OCI-LY1 (cell line): ENCODE results near the gene MT3.

Source experiments
- H2AFZ ChIP-seq: fragments of 200-600 bp; sonication (generic), shearing (Covaris generic); 2 replicates; pipeline ENCODE4 v1.6.0; 2014; ENCODE audit warnings: antibody characterized with exemption, mild to moderate bottlenecking, low read length
- H3F3A ChIP-seq: fragments of 200-600 bp; sonication (generic), shearing (Covaris generic); 2 replicates; pipeline ENCODE4 v1.6.0; 2014; ENCODE audit warnings: mild to moderate bottlenecking, antibody characterized with exemption, low read length, moderate library complexity; ENCODE audit not compliant: insufficient read depth
- H3K27ac ChIP-seq: fragments of 200-600 bp; sonication (generic); 2 replicates; pipeline ENCODE4 v1.5.1; 2014; ENCODE audit warnings: low read length, mixed run types, mild to moderate bottlenecking, low read depth; ENCODE audit not compliant: poor library complexity, severe bottlenecking
- H3K27me3 ChIP-seq: fragments of 200-600 bp; sonication (generic); 2 replicates; pipeline ENCODE4 v1.6.0; 2014; ENCODE audit warnings: antibody characterized with exemption, mild to moderate bottlenecking, low read length, moderate library complexity; ENCODE audit not compliant: insufficient read depth
- H3K36me3 ChIP-seq: fragments of 200-600 bp; sonication (generic); 2 replicates; pipeline ENCODE4 v1.6.1; 2014; ENCODE audit warnings: mild to moderate bottlenecking, antibody characterized with exemption, low read length, moderate library complexity, mixed read lengths; ENCODE audit not compliant: insufficient read depth
- H3K4me1 ChIP-seq: fragments of 200-600 bp; sonication (generic); 2 replicates; pipeline ENCODE4 v1.5.1; 2014; ENCODE audit warnings: mild to moderate bottlenecking, low read length, moderate library complexity; ENCODE audit not compliant: insufficient read depth, severe bottlenecking
- H3K4me2 ChIP-seq: fragments of 200-600 bp; sonication (generic), shearing (Covaris generic); 2 replicates; pipeline ENCODE4 v1.6.1; 2014; ENCODE audit warnings: low read length
- H3K4me3 ChIP-seq: fragments of 200-600 bp; sonication (generic); 2 replicates; pipeline ENCODE4 v1.5.1; 2014; ENCODE audit warnings: low read length, low read depth, mild to moderate bottlenecking, mixed read lengths; ENCODE audit not compliant: poor library complexity, severe bottlenecking
- H3K79me2 ChIP-seq: fragments of 200-600 bp; shearing (Covaris generic); 2 replicates; pipeline ENCODE4 v1.6.1; 2016; ENCODE audit warnings: mixed run types, low read length, mixed read lengths; ENCODE audit not compliant: insufficient read depth
- H3K9ac ChIP-seq: fragments of 200-600 bp; sonication (generic), shearing (Covaris generic); 2 replicates; pipeline ENCODE4 v1.6.1; 2014; ENCODE audit warnings: mild to moderate bottlenecking, low read length, mixed read lengths
- H3K9me2 ChIP-seq: fragments of 200-600 bp; sonication (generic), shearing (Covaris generic); 2 replicates; pipeline ENCODE4 v1.6.1; 2014; ENCODE audit warnings: low read depth, mild to moderate bottlenecking, low read length, mixed read lengths
- H3K9me3 ChIP-seq: fragments of 200-600 bp; shearing (Covaris generic); 2 replicates; pipeline ENCODE4 v1.6.1; 2014; ENCODE audit warnings: low read length, mixed read lengths
- H4K20me1 ChIP-seq: fragments of 200-600 bp; sonication (generic), shearing (Covaris generic); 2 replicates; pipeline ENCODE4 v1.6.0; 2016; ENCODE audit warnings: mild to moderate bottlenecking, low read length; ENCODE audit not compliant: insufficient read depth
- CTCF ChIP-seq: fragments of 200-600 bp; sonication (generic), shearing (Covaris generic); IDR thresholded peaks from 2 replicates; pipeline ENCODE4 v1.5.1; 2017; ENCODE audit warnings: mild to moderate bottlenecking, antibody characterized with exemption, low read length, moderate library complexity, mixed read lengths
- EZH2 ChIP-seq: fragments of 200-600 bp; sonication (generic), shearing (Covaris generic); IDR thresholded peaks from 2 replicates; pipeline ENCODE4 v1.8.0; 2017; ENCODE audit warnings: borderline replicate concordance, mixed run types, mild to moderate bottlenecking, antibody characterized with exemption, low read length, moderate library complexity, mixed read lengths

Gene MT3

DNA sequence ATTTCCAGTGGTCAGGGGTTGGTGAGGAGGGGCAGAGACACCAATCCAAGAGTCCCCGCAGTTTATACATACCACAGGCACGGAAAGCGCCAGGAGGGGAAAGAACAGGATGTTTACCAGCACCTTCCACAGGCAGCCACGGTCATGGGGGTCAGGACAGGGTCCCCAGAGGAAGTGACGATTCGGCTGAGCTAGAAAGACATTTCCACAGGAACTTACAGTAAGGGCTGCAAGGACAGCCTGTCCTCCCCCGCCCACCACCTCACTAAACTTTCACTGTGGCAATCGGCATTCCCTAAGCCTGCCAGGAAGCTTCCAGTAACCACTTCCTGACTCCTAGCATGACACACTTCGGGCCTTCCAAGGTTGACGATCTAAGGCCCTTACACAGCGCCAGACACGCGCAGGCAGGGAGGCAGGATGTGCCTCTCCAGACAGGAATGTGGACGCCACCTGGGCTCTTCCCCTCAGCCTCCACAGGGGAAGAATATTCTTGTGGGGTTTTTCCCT lies 17.8 kb downstream of the MT3 start:
- no peaks in the 10 kb centered on the region for H3K9me3 ChIP-seq
- H3K27me3 ChIP-seq = no peaks in the 10 kb centered on the region
- no peak overlapping the region for H3K4me3 ChIP-seq
- H3K4me2 ChIP-seq = no peak overlapping the region
- no peaks in the 10 kb centered on the region for H3K9me2 ChIP-seq
- H3K36me3 ChIP-seq = no peaks in the 10 kb centered on the region
- H3K27ac ChIP-seq = no peak overlapping the region
- peaks cover 28% of the 10 kb centered on the region for H3K4me1 ChIP-seq
- no peaks in the 10 kb centered on the region for H3K79me2 ChIP-seq
- no peak for TF ChIP-seq CTCF
- no peak for TF ChIP-seq EZH2
- H2AFZ ChIP-seq = no peak overlapping the region
- no peaks in the 10 kb centered on the region for H4K20me1 ChIP-seq
- no peaks in the 10 kb centered on the region for H3F3A ChIP-seq
- H3K9ac ChIP-seq = no peak overlapping the region

DNA sequence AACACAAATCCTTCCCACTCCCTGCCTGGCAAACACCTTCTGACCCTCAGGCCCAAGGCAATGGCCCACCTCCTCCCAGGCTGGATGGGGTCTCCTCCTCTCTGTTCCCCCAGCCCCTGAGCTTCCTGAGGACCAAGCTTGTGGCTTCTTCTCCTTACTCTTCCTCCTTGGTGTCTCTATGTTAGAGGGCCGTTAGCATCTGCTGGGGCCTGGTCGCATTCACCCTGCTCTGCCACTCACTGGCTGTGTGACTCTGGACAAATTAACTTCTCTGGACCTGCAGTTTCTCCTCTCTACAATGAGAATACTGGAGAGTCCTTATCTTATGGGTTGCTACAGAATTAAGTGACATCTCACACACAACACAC lies 18.3 kb downstream of the MT3 start:
- peaks cover 28% of the 10 kb centered on the region for H3K4me1 ChIP-seq
- no peak for TF ChIP-seq CTCF
- no peak for TF ChIP-seq EZH2
- no peaks in the 10 kb centered on the region for H3F3A ChIP-seq
- no peaks in the 10 kb centered on the region for H3K9me3 ChIP-seq
- no peaks in the 10 kb centered on the region for H4K20me1 ChIP-seq
- H3K27ac ChIP-seq = no peak overlapping the region
- no peaks in the 10 kb centered on the region for H3K36me3 ChIP-seq
- no peaks in the 10 kb centered on the region for H3K27me3 ChIP-seq
- H2AFZ ChIP-seq = peak overlapping the region; percentile 99
- peak overlapping the region; percentile 65 for H3K9ac ChIP-seq
- peak overlapping the region; percentile 68 for H3K4me3 ChIP-seq
- H3K79me2 ChIP-seq = no peaks in the 10 kb centered on the region
- H3K4me2 ChIP-seq = peak overlapping the region; percentile 98
- H3K9me2 ChIP-seq = no peaks in the 10 kb centered on the region

GRCh38 chr16:56608043-56608875 lies 18.9 kb downstream of the MT3 start, which contains the start of gene MT2A:
MT2A (plus strand) TSS chr16:56608584; CDS start chr16:56608656, 72 bp downstream.
- no peaks in the 10 kb centered on the region for H3K27me3 ChIP-seq
- no peak within 1 kb of the TSS for H3K27ac ChIP-seq
- H3K9me2 ChIP-seq = no peaks in the 10 kb centered on the region
- H3K36me3 ChIP-seq = no peaks in the 10 kb centered on the region
- H4K20me1 ChIP-seq = no peaks in the 10 kb centered on the region
- H2AFZ ChIP-seq = peak within 1 kb of the TSS; percentile 99
- H3F3A ChIP-seq = no peaks in the 10 kb centered on the region
- H3K9ac ChIP-seq = peak within 1 kb of the TSS; percentile 65
- H3K4me3 ChIP-seq = peak within 1 kb of the TSS; percentile 68
- no peaks in the 10 kb centered on the region for H3K79me2 ChIP-seq
- H3K9me3 ChIP-seq = no peaks in the 10 kb centered on the region
- no peak for TF ChIP-seq CTCF
- TF ChIP-seq EZH2 = no peak
- peak within 1 kb of the TSS; percentile 98 for H3K4me2 ChIP-seq
- H3K4me1 ChIP-seq = peaks cover 28% of the 10 kb centered on the region
